K562 (cell line): ENCODE measurements around the gene CLDN15. TPM values are rescaled to one million over a fixed set of nuclear protein-coding genes. Genes with fewer than 3 reads are reported as not detected.
A peak's percentile ranks its signal among the peaks of the same experiment; 100 is the strongest.

ENCODE experiments used
- KHSRP ChIP-seq: fragments of 450-650 bp; IDR thresholded peaks from 2 replicates; pipeline ENCODE4 v1.6.1; 2017
- MAFG ChIP-seq: fragments of 450-650 bp; conservative IDR thresholded peaks from 2 replicates; pipeline ENCODE4 v1.6.1; 2016; ENCODE audit warnings: missing genetic modification characterization, missing compliant biosample characterization
- polyA plus RNA-seq, 8 experiments: library from polyadenylated mRNA; depleted of rRNA in 4 of 8; stranded (reverse) in 5 of 8; unstranded in 3 of 8; fragments of >200 nt; fragmentation: Nextera tagmentation in 2 of 8; fragmentation: Illumina TruSeq in 1 of 8; extraction: Ambion mirVana in 2 of 8; extraction: Trizol in 1 of 8; gene quantifications; 2 replicates each; pipeline versions ENCODE4 v1.2.1 to v1.2.3, GENCODE V29; 2011 to 2014; ENCODE audit warnings: inconsistent platforms in 1 of 8, missing spikeins in 1 of 8
- total RNA-seq, 7 experiments: library from RNA; depleted of rRNA in 6 of 7; stranded (reverse); fragments of >200 nt in 6 of 7; fragmentation: Illumina TruSeq in 2 of 7; extraction: Trizol in 2 of 7; gene quantifications; 2 replicates each; pipeline versions ENCODE4 v1.2.1 to v1.2.3, GENCODE V29; 2011 to 2021; ENCODE audit warnings: low replicate concordance in 1 of 7
- TF ChIP-seq, protein P1 (sequence below), 2 experiments: fragments of 450-650 bp; formaldehyde crosslinking in 1 of 2; IDR thresholded peaks; 2 replicates each; pipeline versions ENCODE4 v1.4.0 to v1.6.1; 2014 to 2020; ENCODE audit warnings: mild to moderate bottlenecking in 2 of 2, borderline replicate concordance in 1 of 2, low read depth in 1 of 2
- TF ChIP-seq, protein P2 (sequence below): fragments of 250-450 bp; sonication (Bioruptor Pico); IDR thresholded peaks from 2 replicates; pipeline ENCODE4 v1.5.0; 2021
- TF ChIP-seq, protein P3 (sequence below): sonication (generic); formaldehyde crosslinking; IDR thresholded peaks from 2 replicates; pipeline ENCODE4 v1.8.0; 2022; ENCODE audit warnings: missing genetic modification reagents, mild to moderate bottlenecking, borderline replicate concordance
- TF ChIP-seq, protein P4 (sequence below), 2 experiments: IDR thresholded peaks; 2 replicates each; pipeline ENCODE4 v1.6.1; 2012; ENCODE audit warnings: improper control_type of control experiment in 2 of 2, low read depth in 2 of 2, low read length in 2 of 2, borderline replicate concordance in 1 of 2

The CLDN15 gene
- total and polyA plus RNA-seq, 9 of the 15 experiments (the other 6 are each of a cell fraction or from before 2014, with no cell fraction given), result 0.32 to 14.5 (median 7.4) TPM

DNA sequence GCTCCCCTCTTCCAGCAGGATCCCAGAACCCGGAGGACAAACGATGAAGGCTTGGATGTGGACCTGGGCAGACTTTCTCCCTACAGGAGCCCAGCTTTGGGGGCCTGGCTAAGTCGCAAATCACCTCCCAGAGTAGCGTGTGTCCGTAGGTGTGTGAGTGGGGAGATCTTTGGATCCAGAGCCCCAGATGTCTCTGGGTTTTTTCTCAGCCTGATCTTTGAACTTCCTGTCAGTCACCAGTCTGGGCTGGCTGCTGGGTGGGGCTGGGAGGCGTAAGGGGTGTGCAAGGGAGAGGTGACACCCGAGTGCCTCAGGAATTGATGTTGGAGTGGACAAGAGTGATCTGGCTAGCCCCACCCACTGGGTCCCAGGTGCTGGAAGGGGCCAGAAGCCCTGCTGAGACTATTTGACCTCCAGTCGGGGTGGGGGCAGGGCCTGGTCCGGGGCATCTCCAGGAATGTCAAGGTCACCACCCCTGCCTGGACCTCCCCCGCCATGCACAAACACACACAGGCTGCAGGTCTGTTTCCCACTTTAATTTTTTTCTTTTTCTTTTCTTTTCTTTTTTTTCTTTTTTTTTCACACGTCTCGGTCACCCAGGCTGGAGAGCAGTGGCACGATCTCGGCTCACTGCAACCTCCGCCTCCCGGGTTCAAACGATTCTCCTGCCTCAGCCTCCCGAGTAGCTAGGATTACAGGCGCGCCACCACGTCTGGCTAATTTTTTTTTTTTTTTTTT is 36.6 kb downstream of the CLDN15 start, which contains the start of gene MOGAT3 (continued):
- TF ChIP-seq, protein P1, sequence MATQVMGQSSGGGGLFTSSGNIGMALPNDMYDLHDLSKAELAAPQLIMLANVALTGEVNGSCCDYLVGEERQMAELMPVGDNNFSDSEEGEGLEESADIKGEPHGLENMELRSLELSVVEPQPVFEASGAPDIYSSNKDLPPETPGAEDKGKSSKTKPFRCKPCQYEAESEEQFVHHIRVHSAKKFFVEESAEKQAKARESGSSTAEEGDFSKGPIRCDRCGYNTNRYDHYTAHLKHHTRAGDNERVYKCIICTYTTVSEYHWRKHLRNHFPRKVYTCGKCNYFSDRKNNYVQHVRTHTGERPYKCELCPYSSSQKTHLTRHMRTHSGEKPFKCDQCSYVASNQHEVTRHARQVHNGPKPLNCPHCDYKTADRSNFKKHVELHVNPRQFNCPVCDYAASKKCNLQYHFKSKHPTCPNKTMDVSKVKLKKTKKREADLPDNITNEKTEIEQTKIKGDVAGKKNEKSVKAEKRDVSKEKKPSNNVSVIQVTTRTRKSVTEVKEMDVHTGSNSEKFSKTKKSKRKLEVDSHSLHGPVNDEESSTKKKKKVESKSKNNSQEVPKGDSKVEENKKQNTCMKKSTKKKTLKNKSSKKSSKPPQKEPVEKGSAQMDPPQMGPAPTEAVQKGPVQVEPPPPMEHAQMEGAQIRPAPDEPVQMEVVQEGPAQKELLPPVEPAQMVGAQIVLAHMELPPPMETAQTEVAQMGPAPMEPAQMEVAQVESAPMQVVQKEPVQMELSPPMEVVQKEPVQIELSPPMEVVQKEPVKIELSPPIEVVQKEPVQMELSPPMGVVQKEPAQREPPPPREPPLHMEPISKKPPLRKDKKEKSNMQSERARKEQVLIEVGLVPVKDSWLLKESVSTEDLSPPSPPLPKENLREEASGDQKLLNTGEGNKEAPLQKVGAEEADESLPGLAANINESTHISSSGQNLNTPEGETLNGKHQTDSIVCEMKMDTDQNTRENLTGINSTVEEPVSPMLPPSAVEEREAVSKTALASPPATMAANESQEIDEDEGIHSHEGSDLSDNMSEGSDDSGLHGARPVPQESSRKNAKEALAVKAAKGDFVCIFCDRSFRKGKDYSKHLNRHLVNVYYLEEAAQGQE (IDR thresholded peaks at IDR 0.05; ENCODE audit: borderline replicate concordance), result peak; percentile 47
- TF ChIP-seq, protein P1 (CRISPR knock-in tag; IDR thresholded peaks at IDR 0.05; ENCODE audit: low read depth), result no peak
- TF ChIP-seq MAFG (tag) (no peak), KHSRP (no peak)
- TF ChIP-seq, protein P2, sequence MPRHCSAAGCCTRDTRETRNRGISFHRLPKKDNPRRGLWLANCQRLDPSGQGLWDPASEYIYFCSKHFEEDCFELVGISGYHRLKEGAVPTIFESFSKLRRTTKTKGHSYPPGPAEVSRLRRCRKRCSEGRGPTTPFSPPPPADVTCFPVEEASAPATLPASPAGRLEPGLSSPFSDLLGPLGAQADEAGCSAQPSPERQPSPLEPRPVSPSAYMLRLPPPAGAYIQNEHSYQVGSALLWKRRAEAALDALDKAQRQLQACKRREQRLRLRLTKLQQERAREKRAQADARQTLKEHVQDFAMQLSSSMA, result no peak
- TF ChIP-seq, protein P3, sequence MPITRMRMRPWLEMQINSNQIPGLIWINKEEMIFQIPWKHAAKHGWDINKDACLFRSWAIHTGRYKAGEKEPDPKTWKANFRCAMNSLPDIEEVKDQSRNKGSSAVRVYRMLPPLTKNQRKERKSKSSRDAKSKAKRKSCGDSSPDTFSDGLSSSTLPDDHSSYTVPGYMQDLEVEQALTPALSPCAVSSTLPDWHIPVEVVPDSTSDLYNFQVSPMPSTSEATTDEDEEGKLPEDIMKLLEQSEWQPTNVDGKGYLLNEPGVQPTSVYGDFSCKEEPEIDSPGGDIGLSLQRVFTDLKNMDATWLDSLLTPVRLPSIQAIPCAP (CRISPR knock-in tag), result no peak
- TF ChIP-seq, protein P4, sequence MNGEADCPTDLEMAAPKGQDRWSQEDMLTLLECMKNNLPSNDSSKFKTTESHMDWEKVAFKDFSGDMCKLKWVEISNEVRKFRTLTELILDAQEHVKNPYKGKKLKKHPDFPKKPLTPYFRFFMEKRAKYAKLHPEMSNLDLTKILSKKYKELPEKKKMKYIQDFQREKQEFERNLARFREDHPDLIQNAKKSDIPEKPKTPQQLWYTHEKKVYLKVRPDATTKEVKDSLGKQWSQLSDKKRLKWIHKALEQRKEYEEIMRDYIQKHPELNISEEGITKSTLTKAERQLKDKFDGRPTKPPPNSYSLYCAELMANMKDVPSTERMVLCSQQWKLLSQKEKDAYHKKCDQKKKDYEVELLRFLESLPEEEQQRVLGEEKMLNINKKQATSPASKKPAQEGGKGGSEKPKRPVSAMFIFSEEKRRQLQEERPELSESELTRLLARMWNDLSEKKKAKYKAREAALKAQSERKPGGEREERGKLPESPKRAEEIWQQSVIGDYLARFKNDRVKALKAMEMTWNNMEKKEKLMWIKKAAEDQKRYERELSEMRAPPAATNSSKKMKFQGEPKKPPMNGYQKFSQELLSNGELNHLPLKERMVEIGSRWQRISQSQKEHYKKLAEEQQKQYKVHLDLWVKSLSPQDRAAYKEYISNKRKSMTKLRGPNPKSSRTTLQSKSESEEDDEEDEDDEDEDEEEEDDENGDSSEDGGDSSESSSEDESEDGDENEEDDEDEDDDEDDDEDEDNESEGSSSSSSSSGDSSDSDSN (IDR thresholded peaks at IDR 0.05; ENCODE audit: borderline replicate concordance in 1 of 2, low read depth in 2 of 2, low read length in 2 of 2), result no peak
